ENCODE results near the gene NXN. TPM values are rescaled to one million over a fixed set of nuclear protein-coding genes. Genes with fewer than 3 reads are reported as not detected.

The NXN gene
- total RNA-seq, 1 experiment from 2014 or later = 126 TPM

DNA sequence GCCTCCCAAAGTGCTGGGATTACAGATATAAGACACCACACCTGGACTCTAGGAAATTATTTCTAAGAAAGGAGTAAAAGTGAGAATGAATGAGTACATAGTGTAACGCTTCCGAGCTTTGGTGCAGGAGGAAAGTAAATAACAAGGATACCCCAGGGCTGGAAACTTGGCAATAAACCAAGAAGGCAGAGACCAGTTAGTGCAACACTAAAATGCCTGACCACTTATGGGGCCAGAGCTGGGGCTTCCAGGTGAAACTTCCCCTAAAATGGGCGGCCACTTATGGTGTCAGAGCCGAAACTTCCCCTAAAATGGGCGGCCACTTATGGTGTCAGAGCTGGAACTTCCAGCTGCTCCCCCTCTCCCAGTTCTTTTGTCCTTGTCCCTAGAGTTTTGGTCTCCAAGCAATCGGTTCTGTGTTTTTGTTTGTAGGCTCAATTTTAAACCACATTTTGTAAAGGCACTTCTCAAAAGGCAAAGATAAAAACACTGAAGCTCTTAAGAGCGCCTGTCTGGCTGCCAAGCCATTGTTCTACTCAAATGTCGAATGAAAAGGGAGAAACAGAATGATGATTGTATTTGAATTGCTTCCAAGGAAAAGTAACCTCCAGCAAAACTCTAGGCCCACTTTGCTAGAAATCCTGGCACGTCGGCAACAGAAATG, 63.9 kb downstream of the NXN start:
- POLR2A ChIA-PET = no interaction called here
- Histone ChIP-seq H3K27me3 (ENCODE audit: control insufficient read depth, insufficient read depth, low read length) (no peaks in the 10 kb centered on the region), H3K27ac (ENCODE audit: low read length) (peak overlapping the region; percentile 80), H3K4me1 (ENCODE audit: control insufficient read depth, insufficient read depth, low read length) (peaks cover 58% of the 10 kb centered on the region), H3K9me3 (ENCODE audit: control insufficient read depth, insufficient read depth, low read depth, low read length) (no peaks in the 10 kb centered on the region), H3K36me3 (ENCODE audit: control insufficient read depth, insufficient read depth, low read length) (no peaks in the 10 kb centered on the region), H3K4me3 (ENCODE audit: low read depth in 2 of 2, low read length in 2 of 2) (no peak overlapping the region)
- BruUV-seq (replicated peaks) = no TSS peak
- TF ChIP-seq POLR2AphosphoS5 (IDR thresholded peaks at IDR 0.05; ENCODE audit: low read depth, low read length) = no peak
- no peak for TF ChIP-seq TCF7L2 (IDR thresholded peaks at IDR 0.05; ENCODE audit: low read depth, low read length)
- TF ChIP-seq SIN3A (IDR thresholded peaks at IDR 0.05; ENCODE audit: borderline replicate concordance, insufficient read depth, low read depth, low read length) = no peak
- TF ChIP-seq REST (IDR thresholded peaks at IDR 0.05; ENCODE audit: insufficient read depth in 1 of 2, low read depth in 2 of 2, low read length in 1 of 2) = no peak
- TF ChIP-seq CTCF (IDR thresholded peaks at IDR 0.05) = no peak
- in situ Hi-C loops (cut with HindIII; ENCODE audit: low pct_unique_long_range_greater_than_20kb, low sequenced_read_pairs) = no loop called here
- no peak for ATAC-seq
- DNase-seq (ENCODE audit: low read depth, low spot score) = no peak
- CTCF ChIA-PET = no interaction called here
- intact Hi-C loops (cut with micrococcal nuclease; ENCODE audit: unreplicated experiment) = no loop called here

DNA sequence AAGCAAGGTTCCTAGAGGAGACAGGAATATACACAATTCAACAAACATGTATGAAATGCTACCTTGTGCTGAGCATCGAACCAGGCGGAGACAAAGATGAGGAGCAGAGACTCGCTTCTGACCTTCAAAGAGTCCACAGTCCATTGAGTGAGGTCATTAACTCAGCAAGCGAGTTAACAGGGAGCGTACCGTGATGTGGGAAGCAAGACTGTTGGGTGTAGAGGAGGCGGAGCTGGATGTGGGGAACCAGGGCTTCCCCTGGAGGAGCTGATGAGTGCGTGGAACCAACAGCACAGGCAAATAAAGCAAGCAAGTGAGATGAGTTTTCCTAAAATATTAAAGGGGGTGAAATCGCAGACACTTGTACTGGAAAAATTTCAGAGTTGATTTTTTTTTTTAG, 65.0 kb downstream of the NXN start:
- Histone ChIP-seq H3K4me3 (ENCODE audit: low read depth in 2 of 2, low read length in 2 of 2) (no peak overlapping the region), H3K27me3 (ENCODE audit: control insufficient read depth, insufficient read depth, low read length) (no peaks in the 10 kb centered on the region), H3K4me1 (ENCODE audit: control insufficient read depth, insufficient read depth, low read length) (peaks cover 59% of the 10 kb centered on the region), H3K9me3 (ENCODE audit: control insufficient read depth, insufficient read depth, low read depth, low read length) (no peaks in the 10 kb centered on the region), H3K27ac (ENCODE audit: low read length) (peak overlapping the region; percentile 80), H3K36me3 (ENCODE audit: control insufficient read depth, insufficient read depth, low read length) (no peaks in the 10 kb centered on the region)
- TF ChIP-seq REST (IDR thresholded peaks at IDR 0.05; ENCODE audit: insufficient read depth in 1 of 2, low read depth in 2 of 2, low read length in 1 of 2) = no peak
- no peak for TF ChIP-seq CTCF (IDR thresholded peaks at IDR 0.05)
- TF ChIP-seq TCF7L2 (IDR thresholded peaks at IDR 0.05; ENCODE audit: low read depth, low read length) = no peak
- no peak for TF ChIP-seq SIN3A (IDR thresholded peaks at IDR 0.05; ENCODE audit: borderline replicate concordance, insufficient read depth, low read depth, low read length)
- no peak for TF ChIP-seq POLR2AphosphoS5 (IDR thresholded peaks at IDR 0.05; ENCODE audit: low read depth, low read length)
- ChIA-PET CTCF (no interaction called here), POLR2A (no interaction called here)
- in situ Hi-C loops (cut with HindIII; ENCODE audit: low pct_unique_long_range_greater_than_20kb, low sequenced_read_pairs) = no loop called here
- no peak for DNase-seq (ENCODE audit: low read depth, low spot score)
- no peak for ATAC-seq
- intact Hi-C loops (cut with micrococcal nuclease; ENCODE audit: unreplicated experiment) = no loop called here
- BruUV-seq (replicated peaks) = no TSS peak

All from Panc1 (cell line).